Measurements from ENCODE around the gene LAMA2.

LAMA2 gene

GRCh38 chr6:129501740-129502660 lies 619.1 kb downstream of the LAMA2 start:
- no peak for DNase-seq

GRCh38 chr6:129504456-129504855 lies 621.5 kb downstream of the LAMA2 start:
- DNase-seq = no peak

- DNase-seq = no peak
Measured at GRCh38 chr6:129507059-129507807, 624.3 kb downstream of the LAMA2 start.

GRCh38 chr6:129507846-129508245 lies 624.9 kb downstream of the LAMA2 start:
- DNase-seq = no peak

GRCh38 chr6:129508477-129509145 lies 625.7 kb downstream of the LAMA2 start:
- DNase-seq = no peak

GRCh38 chr6:129510950-129511349 lies 628.0 kb downstream of the LAMA2 start:
- no peak for DNase-seq

- DNase-seq = no peak
Measured at GRCh38 chr6:129513471-129513870, 630.5 kb downstream of the LAMA2 start.

- DNase-seq = no peak
Measured at GRCh38 chr6:129515004-129515403, 632.1 kb downstream of the LAMA2 start.

- no peak for DNase-seq
Measured at GRCh38 chr6:129516005-129516404, 633.1 kb downstream of the LAMA2 start.

GRCh38 chr6:129516787-129517186 lies 633.8 kb downstream of the LAMA2 start:
- DNase-seq = no peak

- no peak for DNase-seq
Measured at GRCh38 chr6:129517288-129517687, 634.4 kb downstream of the LAMA2 start.

- no peak for DNase-seq
Measured at GRCh38 chr6:129519750-129520149, 636.8 kb downstream of the LAMA2 start.

GRCh38 chr6:129521946-129522345 lies 639.0 kb downstream of the LAMA2 start:
- DNase-seq = no peak

GRCh38 chr6:129523816-129524215 lies 640.9 kb downstream of the LAMA2 start:
- no peak for DNase-seq

- no peak for DNase-seq
Measured at GRCh38 chr6:129525055-129525454, 642.1 kb downstream of the LAMA2 start.

GRCh38 chr6:129534926-129535325 lies 652.0 kb downstream of the LAMA2 start:
- no peak for DNase-seq

- DNase-seq = no peak
Measured at GRCh38 chr6:129536271-129536670, 653.3 kb downstream of the LAMA2 start.

- DNase-seq = no peak
Measured at GRCh38 chr6:129539032-129539431, 656.1 kb downstream of the LAMA2 start.

- DNase-seq = no peak
Measured at GRCh38 chr6:129542705-129543104, 659.8 kb downstream of the LAMA2 start.

GRCh38 chr6:129543981-129544380 lies 661.0 kb downstream of the LAMA2 start:
- no peak for DNase-seq

- DNase-seq = no peak
Measured at GRCh38 chr6:129544892-129545612, 662.1 kb downstream of the LAMA2 start.

GRCh38 chr6:129546702-129547101 lies 663.8 kb downstream of the LAMA2 start:
- DNase-seq = no peak

- DNase-seq = no peak
Measured at GRCh38 chr6:129551486-129551885, 668.5 kb downstream of the LAMA2 start.
